HG03139 (cell line): ENCODE data around the gene S100A9.

ENCODE experiments used
- ATAC-seq: cut with Tn5 transposase; IDR thresholded peaks from one replicate; pipeline ENCODE4 v1.9.1; 2021; ENCODE audit not compliant: unreplicated experiment

S100A9 gene

DNA sequence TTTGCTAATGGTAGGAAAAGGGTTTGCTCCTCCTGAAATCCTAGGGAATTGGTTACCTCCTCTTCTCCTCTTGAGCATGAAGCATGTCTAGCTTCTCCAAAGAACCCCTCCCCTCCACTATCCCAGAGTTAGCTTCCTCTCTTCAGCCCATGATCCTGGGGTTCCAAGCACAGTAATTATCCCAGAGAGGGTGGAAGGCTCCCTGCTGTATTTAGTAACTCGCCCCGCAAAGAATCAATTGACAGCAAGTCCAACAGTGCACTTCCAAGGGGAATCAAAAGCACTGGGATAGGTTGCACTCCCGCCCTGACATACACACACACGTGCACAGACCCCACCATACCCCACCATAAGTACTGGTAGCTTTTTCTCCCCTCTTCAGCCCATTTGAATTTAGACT is 30.1 kb downstream of the S100A9 start:
- no peak for ATAC-seq

DNA sequence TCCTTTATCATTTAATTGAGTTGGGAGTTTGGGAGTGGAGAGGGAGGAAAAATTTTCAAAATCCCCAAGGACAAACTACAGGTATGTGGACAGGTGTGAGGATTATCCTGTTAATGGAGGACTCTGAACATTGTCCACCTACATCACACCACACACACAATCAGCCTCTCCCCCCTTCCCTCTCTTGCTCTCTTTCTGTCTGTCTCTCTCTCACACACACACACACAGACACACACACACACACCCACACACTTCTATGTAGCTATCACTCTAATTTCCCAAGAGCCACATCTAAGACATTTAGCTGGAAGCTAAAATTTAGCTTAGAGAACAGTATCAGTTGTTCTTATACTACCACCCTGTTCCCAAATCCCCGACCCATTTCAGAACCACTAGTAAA is 31.7 kb downstream of the S100A9 start:
- ATAC-seq: no peak

DNA sequence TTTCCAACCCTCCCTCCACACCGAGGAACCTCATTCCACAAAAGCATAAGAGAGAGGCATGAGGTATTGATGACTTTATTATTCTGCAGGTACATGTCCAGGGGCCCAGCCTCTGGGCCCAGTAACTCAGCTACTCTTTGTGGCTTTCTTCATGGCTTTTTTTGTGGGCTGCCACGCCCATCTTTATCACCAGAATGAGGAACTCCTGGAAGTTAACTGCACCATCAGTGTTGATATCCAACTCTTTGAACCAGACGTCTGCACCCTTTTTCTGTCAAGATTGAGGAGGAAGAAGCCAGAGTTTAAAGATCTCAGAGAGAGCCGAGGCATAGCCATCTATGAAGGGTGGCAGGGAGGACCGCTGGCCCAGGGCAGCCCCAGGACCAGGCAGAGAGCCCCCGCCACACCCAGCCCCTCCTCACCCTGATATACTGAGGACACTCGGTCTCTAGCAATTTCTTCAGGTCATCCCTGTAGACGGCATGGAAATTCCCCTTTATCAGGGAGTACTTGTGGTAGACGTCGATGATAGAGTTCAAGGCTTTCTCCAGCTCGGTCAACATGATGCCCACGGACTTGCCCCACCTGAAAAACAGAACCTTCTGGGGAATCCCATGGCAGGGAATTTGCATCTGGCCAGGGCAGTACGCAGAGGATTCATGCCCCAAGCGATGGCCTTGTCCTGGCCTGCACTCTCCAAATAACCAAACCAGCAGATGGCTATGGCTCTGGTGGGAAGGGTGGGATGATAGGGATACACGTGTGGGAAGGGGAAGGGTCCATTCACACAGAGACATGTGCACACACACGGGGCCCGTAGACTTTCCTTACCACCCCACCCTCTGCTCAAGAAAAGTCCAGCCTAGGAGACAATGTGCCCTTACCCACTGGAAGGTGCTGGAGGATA is 32.6 kb downstream of the S100A9 start:
- no peak for ATAC-seq

DNA sequence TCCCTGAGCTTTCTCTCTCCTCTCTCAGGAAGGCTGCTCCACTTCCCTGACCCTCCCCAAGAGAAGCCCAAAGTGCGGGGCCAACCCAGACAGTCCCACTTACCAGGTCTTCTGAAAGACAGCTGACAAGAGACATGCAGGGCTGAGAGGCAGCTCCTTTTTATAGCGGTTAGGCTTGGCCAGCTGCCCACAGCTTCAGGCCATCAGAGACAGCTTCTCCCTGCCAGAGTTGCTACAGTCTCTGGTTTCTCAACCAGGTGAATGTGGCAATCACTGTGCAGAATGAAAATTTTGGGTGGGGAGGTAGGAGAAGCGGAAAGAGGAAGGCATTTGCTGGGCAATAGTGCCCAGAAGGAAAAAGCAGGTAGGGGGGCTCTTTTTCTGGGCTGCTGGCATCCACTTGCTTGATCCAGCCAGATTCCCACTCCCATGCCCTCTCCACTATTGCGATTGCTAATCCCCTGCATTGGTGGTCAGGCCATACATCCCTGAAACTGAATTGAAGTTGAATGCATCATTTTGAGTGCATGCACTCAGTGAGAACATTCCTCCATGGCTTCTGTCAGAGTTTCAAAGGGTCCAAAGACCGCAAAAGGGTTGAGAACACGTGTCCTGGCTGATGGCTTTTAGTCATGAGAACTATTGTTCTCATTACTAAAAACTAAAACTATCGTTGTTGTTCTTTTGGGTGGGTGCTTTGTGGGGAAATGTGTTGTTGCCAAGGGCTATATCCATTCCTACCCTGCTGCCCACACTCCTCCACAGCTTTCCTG is 33.5 kb downstream of the S100A9 start, which contains the start of gene S100A8:
Gene S100A8, minus strand, starts transcription at position 136 of the 773 bp plus-strand sequence. CDS start 538 bp downstream, outside the sequence.
- no peak for ATAC-seq

DNA sequence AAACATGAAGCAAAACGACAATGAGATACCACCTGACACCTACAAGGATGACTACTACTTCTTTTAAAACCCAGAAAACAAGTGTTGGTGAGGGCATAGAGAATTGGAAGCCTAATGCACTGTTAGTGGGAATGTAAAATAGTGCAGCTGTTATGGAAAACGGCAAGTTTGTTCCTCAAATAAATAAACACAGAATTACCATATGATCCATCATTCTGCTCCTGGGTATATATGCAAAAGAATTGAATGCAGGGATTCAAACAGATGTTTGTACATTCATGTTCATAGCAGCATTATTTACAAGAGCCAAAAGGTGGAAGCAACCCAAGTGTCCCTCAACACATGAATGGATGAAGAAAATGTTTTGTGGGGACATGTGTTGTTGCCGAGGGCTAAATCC is 34.6 kb downstream of the S100A9 start:
- no peak for ATAC-seq

DNA sequence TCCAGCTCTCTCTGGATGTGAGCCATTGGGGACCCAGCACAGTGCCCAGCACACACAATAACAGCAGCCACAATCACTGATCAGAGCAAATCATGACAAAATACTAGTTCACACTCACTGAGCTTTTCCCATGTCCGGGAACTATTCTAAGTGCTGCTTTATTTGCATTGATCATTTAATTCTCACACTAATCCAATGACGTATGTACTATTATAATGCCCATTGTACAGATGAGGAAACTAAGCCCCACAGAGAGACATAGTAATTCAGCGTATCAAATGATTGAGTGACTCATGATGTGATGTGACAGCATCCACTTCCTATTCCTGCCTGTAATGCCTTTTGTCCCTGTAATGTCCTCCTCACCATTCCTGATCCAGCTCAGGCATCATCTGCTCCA is 35.2 kb downstream of the S100A9 start:
- no peak for ATAC-seq

DNA sequence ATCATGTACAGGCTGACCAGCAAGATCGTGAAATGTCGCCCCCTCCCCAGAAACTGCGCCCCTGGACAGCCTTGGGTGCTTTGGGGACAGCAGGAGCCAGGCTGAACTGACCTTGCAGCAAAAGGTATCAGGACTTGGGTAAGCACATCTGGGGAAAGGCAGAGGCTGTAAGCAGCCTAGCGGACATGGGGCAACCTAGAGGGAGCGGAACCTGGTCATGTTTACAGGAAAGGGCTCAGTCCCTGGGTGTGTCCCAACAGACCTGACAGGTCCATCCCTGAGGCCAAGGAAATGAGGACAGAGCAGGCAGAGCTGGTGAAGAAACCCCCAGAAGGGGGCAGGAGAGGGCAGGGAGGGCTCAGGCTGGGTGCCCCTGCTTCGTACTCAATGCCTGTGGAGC is 36.3 kb downstream of the S100A9 start:
- no peak for ATAC-seq

DNA sequence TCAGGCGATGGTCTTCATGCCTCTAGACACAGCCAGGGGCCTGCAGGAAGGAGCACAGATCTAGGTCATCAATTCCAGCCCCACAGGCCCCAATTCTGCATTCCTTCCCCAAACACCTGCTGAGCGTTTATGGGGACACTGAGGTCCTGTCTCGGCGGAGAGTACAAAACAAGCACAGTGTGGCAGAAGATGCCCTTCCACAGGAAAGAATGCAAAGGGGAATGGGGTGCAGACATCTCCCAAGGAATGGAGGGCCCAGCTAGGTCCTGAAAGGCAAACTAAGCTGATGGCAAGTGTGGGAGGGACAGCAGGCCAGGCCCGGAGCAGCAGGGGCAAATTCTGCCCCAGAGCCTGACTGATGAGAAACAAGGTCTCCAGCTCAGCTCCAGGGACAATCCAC is 36.7 kb downstream of the S100A9 start:
- no peak for ATAC-seq

DNA sequence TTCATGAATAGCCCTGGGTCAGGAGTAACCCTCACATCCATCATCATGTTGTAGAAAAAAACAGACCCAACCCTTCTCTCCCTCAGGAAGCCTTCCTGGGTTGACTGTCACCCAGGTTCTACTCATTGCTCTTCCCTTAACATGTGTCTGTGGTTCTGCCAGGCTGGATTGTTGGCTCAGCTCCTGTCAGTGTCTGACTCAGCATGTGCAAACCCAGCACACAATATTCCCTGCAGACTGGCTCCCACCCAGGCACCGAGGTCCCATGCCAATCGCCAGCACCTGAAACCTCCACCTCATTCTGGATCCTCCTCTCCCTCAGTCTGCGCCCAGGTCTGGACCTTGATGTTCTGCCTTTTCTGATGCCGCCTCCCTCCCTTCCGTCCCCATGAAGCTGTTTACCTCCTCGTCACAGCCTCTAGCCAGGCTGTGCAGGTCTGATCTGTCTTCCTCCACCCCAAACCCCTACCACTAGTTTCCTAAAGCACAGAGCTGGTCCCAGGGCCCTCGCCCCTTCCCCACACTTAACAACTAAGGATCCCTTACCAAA is 37.6 kb downstream of the S100A9 start:
- no peak for ATAC-seq

DNA sequence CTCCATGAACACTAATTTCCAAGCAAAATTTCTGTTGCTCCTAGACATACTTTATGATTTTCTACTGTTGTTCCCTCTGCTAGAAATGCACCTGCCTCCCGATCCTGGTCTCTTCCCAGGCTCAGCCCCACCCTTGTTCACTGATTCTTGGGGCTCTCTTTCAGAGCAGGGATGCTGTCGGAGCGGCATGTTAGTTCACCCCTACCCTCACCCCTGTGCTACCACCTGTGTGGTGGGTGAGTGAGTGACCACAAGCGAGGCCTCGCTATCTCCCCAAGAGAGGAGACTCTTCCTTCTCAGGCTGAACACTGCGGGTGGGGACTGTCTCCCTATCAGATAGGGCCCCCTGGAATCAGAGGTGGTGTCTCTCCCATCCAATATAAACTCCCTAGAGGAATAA is 38.1 kb downstream of the S100A9 start:
- no peak for ATAC-seq

DNA sequence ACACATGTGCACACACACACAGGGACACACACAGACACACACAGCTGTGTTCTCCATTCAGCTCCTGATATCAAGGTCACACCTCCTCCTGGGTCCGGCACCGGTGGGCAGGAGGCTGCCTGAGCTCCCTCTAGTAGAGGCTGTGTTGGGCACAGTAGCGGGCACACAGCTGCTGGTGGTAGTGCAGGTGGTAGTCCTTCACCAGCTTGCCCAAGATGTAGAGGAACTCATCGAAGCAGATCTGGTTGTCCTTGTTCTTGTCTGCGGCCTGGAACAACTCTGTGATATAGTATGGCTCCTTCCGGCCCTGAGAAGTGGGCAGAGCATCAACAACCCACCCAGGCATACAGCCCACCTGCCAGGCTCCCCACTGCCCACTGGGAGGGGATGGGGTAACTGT is 38.8 kb downstream of the S100A9 start:
- ATAC-seq: no peak

DNA sequence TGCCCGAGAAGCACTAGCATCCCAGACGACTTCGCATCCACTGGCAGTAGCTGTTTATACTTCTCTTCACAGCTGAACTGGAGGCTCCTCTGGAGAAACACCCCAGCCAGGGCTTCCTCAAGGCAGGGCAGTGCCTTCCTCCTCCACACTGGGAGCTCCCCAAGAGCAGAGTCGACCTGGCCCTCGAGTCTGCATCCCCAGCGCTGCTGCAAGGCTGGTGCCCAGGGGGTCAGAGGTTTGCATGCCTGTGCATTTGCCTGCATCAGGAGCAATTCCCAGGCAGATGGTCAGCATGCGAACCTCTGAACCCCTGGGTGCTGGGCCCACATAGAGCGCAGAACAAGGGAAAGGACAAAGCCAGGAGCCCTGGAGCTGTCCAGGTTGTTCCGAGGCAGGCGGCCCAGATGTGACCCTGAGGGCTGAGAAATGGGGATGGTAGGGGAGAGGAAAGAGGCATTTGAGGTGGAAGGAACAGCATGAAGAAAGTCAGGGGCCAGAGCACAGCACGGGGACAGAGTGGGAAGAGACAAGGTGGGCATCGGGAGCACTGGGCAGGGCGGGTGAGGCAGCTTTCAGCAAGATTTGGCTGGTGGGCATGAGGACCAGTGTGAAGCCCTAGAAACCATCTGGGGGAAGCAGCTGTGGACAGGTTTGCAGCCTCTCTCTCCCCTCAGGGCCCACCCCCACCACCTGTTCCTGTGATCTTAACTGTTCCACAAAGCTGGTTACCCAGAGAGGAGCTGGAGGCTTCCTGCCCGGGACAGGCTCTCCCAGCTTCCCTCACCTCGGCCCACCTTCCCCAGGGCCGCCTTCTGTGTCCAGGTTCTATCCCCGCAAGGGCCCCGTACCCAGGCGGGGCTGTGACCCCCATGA is 39.6 kb downstream of the S100A9 start:
- ATAC-seq: no peak

DNA sequence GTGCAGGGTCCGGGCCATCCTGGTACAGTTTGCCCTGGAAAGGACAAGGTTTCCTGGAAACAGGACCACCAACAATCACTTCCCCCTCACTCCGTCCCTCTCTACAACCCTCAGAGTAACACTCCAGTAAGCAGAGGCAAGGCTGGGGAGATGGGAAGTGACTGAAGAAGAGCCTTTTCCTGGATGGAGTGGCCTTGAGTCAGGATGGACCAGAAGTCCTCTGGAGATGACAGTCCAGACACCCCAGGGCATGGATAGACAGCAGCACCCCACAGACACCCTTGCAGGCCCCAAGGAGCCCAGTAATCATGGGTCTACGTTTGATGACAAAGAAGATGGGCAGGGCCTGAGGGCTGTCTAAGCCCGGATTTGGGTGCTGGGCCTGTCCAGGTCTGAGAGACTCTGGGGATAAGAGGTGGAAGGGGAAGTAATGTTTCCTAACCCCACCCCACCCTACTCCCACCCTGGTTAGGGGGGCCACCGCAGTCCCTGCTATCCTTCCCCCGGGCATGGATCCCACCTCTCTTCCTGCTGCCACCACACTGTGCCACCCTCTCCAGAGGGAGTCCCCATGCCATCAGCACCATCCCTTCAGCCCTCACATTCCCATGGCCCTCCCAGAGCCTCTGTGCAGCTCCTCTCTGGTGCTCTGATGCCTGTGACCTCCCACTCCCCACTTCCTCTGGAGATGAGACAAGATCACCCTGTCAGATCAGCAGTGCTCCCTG is 40.4 kb downstream of the S100A9 start:
- ATAC-seq: no peak

DNA sequence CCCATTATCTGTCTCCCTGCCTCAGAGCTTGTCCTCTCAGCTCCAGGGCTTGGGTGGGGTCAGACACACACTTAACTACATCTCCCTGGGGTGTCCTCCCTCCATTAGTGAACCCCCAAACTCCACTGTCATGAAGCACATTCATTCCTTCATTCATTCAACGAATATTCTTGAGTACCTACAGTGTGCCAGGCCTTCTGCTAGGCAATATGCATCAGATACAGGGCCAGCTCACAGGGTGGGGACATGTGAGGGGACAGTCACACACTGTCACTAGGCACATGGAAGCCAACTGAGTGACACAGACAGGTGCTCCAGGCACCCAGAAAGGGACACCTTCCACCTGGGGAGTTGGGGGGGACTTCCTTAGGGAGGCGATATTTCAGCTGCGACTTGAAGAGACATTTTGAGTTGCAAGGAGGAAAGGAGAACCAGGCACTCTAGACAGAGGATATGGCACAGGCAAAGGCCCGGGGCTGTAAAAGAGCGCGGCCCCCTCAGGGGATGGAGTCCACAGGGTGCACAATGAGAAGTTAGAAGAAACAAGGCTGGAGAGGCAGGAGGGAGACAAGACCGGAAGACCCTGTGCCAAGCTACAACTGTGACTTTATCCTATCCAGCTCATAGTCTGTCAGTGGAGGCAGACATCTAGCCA is 41.9 kb downstream of the S100A9 start:
- no peak for ATAC-seq

DNA sequence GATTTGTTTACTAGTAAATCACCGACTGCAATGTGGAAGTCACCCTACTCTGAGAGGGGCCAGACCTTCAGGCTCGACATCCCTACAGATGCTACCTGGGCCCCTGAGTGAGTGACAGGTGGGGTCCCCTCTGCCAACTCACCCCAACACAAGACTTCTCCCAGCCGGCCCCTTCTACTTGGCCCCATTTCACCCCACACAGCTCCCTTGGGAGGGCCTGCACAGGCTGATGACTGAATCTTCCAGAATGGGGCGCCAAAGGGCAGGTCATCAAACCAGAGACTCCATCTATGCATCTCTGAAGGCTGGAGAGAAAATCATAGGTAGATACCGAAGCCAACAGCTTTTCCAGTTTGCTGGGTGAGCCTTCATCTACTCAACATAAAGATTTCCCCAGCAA is 42.6 kb downstream of the S100A9 start:
- no peak for ATAC-seq

DNA sequence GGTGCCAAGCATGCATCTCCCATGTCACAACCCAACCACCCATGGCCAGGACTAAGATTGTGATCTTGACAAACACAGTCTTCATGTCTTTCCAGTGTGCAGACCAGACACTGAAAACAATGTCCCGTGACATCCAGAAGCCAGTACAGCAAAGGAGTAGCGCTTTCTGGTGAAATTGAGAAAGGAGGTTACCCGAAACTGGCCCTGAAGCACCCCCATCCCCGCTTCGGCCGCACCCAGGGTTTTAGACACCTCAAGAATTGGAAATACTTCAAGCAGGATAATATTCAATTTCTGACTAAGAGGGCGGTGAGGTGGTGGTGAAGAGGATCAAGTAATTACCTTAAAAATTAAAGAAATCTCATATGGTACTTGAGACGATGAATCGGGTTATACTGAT is 43.8 kb downstream of the S100A9 start:
- ATAC-seq: no peak

DNA sequence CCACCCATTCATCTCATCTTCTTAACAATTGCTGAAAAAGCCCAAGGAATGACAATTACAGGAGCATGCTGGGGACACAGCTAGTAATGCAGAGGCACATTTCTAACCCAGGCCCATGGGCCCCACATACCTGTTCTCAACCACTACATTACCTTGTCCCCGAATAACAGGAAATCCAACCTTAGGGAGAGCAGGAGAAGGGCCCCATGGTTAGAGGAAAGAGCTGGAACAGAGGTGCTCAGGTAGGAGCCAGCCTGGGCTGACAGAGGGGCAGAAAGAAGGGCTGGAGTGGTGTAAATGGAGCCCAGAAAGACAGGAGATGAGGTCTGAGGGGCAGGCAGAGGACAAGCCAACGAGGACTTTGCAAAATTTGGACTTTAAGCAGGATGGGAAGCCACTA is 44.6 kb downstream of the S100A9 start:
- no peak for ATAC-seq

DNA sequence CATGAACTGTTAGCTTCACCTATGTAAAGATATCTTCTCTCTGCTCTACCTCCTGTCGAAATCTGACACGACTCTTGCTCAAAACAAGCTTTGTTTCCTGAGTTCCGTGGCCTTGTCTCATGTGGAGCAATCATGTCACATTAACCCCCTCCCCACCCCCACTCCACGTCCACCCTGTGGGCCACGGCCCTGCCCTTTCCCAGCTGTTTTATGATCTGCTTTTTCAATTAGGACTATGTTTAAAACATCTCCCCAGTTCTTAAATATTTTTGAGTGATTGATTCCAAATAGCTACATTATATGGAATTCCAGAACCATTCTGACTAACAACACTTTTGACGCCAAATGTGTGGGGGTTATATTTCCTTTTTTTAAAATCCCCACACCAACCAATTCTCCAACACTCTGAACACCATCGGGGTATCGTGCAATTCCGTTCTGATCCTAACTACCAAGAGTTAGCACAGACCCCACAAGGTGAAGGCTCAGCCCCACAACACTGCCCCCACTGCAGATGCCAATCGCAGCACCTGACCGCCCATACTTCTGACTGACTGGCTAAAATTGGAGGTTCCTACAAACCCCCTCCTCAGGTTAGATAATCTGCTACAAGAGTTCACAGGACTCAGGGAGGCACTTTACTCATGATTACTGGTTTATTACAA is 45.9 kb downstream of the S100A9 start:
- no peak for ATAC-seq

DNA sequence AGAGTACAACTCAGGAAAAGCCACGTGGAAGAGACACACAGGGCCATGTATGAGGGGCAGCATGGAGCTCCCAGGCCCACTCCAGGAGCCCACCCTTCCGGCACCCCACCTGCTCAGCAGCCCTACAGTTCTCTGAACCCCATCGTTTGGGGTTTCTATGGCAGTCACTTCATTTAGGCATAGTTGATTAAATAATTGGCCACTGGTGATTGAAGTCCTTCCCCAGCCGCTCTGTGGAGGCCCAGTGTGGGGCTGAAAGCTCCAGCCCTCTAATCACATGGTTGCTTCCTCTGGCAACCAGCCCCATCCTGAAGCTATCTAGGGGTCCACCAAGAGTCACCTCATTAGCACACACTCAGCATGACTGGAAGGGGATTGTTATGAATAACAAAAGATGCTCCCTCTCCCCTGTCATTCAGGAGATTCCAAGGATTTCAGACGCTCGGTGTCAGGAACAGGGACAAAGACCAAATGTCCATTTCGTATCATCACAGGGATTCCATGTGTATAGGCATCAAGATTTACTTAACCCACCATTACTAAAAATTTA is 46.5 kb downstream of the S100A9 start:
- ATAC-seq: no peak
